Iris pigment epithelial cell (primary cell): Measurements from ENCODE around the gene FAF1.
"Not testable (repeated sequence)": the region's sequence is repeated elsewhere in the genome, so short reads cannot be mapped to it uniquely, and the experiment has no call there.

ENCODE experiments used
- DNase-seq: peaks from one replicate; pipeline ENCODE4 v3.0.0-alpha.2; 2011; ENCODE audit warnings: low read depth

FAF1 gene

GRCh38 chr1:50847303-50847702, 112.8 kb downstream of the FAF1 start:
- no peak for DNase-seq

GRCh38 chr1:50846224-50846839, 113.7 kb downstream of the FAF1 start:
- DNase-seq = no peak

GRCh38 chr1:50841791-50842387, 118.2 kb downstream of the FAF1 start:
- peak; percentile 35 for DNase-seq

GRCh38 chr1:50836117-50836516, 124.0 kb downstream of the FAF1 start:
- DNase-seq = no peak

GRCh38 chr1:50833216-50833615, 126.9 kb downstream of the FAF1 start:
- DNase-seq = no peak

- DNase-seq = no peak
These were observed 127.9 kb downstream of the FAF1 start for GRCh38 chr1:50832167-50832566.

- no peak for DNase-seq
These were observed 128.6 kb downstream of the FAF1 start for GRCh38 chr1:50831300-50832061.

GRCh38 chr1:50830621-50831020, 129.4 kb downstream of the FAF1 start:
- DNase-seq = no peak

GRCh38 chr1:50829014-50829958, 130.8 kb downstream of the FAF1 start:
- peak; percentile 10 for DNase-seq

- no peak for DNase-seq
These were observed 132.5 kb downstream of the FAF1 start for GRCh38 chr1:50827546-50827945.

- DNase-seq = not testable (repeated sequence)
These were observed 133.3 kb downstream of the FAF1 start for GRCh38 chr1:50826792-50827191.

- DNase-seq = peak; percentile 15
These were observed 137.9 kb downstream of the FAF1 start for GRCh38 chr1:50822035-50822776.

GRCh38 chr1:50820545-50820944, 139.5 kb downstream of the FAF1 start:
- DNase-seq = no peak

- DNase-seq = no peak
These were observed 147.7 kb downstream of the FAF1 start for GRCh38 chr1:50812346-50812745.

- no peak for DNase-seq
These were observed 151.8 kb downstream of the FAF1 start for GRCh38 chr1:50808296-50808695.

- no peak for DNase-seq
These were observed 163.8 kb downstream of the FAF1 start for GRCh38 chr1:50796272-50796671.

GRCh38 chr1:50793521-50793920, 166.5 kb downstream of the FAF1 start:
- DNase-seq = no peak

- no peak for DNase-seq
These were observed 172.8 kb downstream of the FAF1 start for GRCh38 chr1:50787266-50787665.

GRCh38 chr1:50783286-50783685, 176.8 kb downstream of the FAF1 start:
- no peak for DNase-seq

- no peak for DNase-seq
These were observed 179.3 kb downstream of the FAF1 start for GRCh38 chr1:50780797-50781196.

GRCh38 chr1:50779801-50780200, 180.3 kb downstream of the FAF1 start:
- no peak for DNase-seq

GRCh38 chr1:50775740-50776139, 184.3 kb downstream of the FAF1 start:
- no peak for DNase-seq
